Measurements from ENCODE around the gene RCOR1.
"Not testable (repeated sequence)": the region's sequence is repeated elsewhere in the genome, so short reads cannot be mapped to it uniquely, and the experiment has no call there.

The RCOR1 gene

DNA sequence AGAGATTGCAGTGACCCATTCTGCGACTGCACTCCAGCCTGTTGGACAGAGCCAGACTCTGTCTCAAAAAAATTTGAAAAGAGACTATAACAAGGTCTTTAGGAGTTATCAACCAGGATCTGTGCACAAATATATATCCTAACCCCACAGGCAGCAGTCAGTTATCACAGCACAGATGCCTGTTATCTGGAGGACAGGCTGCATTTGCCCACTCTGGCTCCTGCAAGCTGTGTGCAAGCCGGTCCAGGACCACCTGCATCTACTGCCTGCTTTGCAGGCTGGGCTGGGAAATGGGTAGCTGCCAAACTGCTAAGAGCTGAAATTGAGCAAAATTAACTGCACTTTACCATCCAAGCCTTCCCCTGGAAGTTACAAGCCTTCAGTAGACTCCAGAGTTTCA, 21.4 kb upstream of the RCOR1 start:
- H4K20me1 ChIP-seq (ENCODE audit: insufficient read depth), result no peaks in the 10 kb centered on the region
- H2AFZ ChIP-seq (ENCODE audit: low read depth), result no peak overlapping the region
- TF ChIP-seq CTCF (conservative IDR thresholded peaks at IDR 0.05; ENCODE audit: low read depth, low read length), result no peak

DNA sequence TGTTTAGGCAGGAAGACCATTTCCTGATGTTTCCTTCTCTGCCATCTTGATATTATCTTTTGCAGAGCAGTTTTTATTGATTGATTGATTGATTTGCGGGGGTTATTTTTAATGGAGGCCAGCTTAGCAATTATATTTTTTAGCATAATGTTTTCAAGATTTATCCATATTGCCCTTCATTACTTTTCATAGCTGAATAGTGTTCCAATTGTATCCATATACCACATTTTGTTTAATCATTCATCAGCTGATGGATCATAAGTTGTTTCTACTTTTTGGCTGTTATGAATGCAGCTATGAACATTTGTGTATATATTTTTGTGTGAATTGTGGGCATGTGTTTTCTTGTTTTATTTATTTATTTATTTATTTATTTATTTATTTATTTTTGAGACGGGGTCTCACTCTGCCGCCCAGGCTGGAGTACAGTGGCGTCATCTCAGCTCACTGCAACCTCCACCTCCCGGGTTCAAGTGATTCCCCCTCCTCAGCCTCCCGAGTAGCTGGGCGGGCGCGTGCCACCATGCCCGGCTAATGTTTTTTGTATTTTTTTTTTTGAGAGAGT, 20.9 kb upstream of the RCOR1 start:
- H3K9ac ChIP-seq, result no peak overlapping the region
- H3K4me1 ChIP-seq (ENCODE audit: low read depth, poor library complexity, severe bottlenecking), result no peaks in the 10 kb centered on the region
- no peak for TF ChIP-seq CTCF (conservative IDR thresholded peaks at IDR 0.05; ENCODE audit: low read depth, low read length)
- no peaks in the 10 kb centered on the region for H3K79me2 ChIP-seq (ENCODE audit: insufficient read depth, low read depth)
- no peaks in the 10 kb centered on the region for H4K20me1 ChIP-seq (ENCODE audit: insufficient read depth)
- no peak overlapping the region for H3K4me2 ChIP-seq
- H2AFZ ChIP-seq (ENCODE audit: low read depth), result no peak overlapping the region
- H3K4me3 ChIP-seq (IDR thresholded peaks at IDR 0.05; ENCODE audit: insufficient read depth, low read depth, low read length), result no peak overlapping the region
- H3K27ac ChIP-seq, result no peak overlapping the region
- no peaks in the 10 kb centered on the region for H3K27me3 ChIP-seq (ENCODE audit: insufficient read depth, low read depth)
- no peaks in the 10 kb centered on the region for H3K36me3 ChIP-seq (ENCODE audit: insufficient read depth)

More for the DNA sequence above, 21.4 kb upstream of the RCOR1 start:
- no peak overlapping the region for H3K27ac ChIP-seq
- H3K4me3 ChIP-seq (IDR thresholded peaks at IDR 0.05; ENCODE audit: insufficient read depth, low read depth, low read length), result no peak overlapping the region
- no peaks in the 10 kb centered on the region for H3K27me3 ChIP-seq (ENCODE audit: insufficient read depth, low read depth)
- H3K4me1 ChIP-seq (ENCODE audit: low read depth, poor library complexity, severe bottlenecking), result no peaks in the 10 kb centered on the region
- no peak overlapping the region for H3K4me2 ChIP-seq
- H3K79me2 ChIP-seq (ENCODE audit: insufficient read depth, low read depth), result no peaks in the 10 kb centered on the region
- no peaks in the 10 kb centered on the region for H3K36me3 ChIP-seq (ENCODE audit: insufficient read depth)
- no peak overlapping the region for H3K9ac ChIP-seq

GRCh38 chr14:102573161-102573560, 19.3 kb upstream of the RCOR1 start:
- not testable (repeated sequence) for H3K27ac ChIP-seq; H3K9ac ChIP-seq; H3K4me1 ChIP-seq (ENCODE audit: low read depth, poor library complexity, severe bottlenecking); H3K36me3 ChIP-seq (ENCODE audit: insufficient read depth); H3K27me3 ChIP-seq (ENCODE audit: insufficient read depth, low read depth); H3K4me3 ChIP-seq (IDR thresholded peaks at IDR 0.05; ENCODE audit: insufficient read depth, low read depth, low read length); H2AFZ ChIP-seq (ENCODE audit: low read depth); H4K20me1 ChIP-seq (ENCODE audit: insufficient read depth); H3K79me2 ChIP-seq (ENCODE audit: insufficient read depth, low read depth); H3K4me2 ChIP-seq

- Histone ChIP-seq H3K27me3 (ENCODE audit: insufficient read depth, low read depth) (no peaks in the 10 kb centered on the region), H3K4me1 (ENCODE audit: low read depth, poor library complexity, severe bottlenecking) (no peaks in the 10 kb centered on the region), H4K20me1 (ENCODE audit: insufficient read depth) (no peaks in the 10 kb centered on the region), H2AFZ (ENCODE audit: low read depth) (no peak overlapping the region), H3K79me2 (ENCODE audit: insufficient read depth, low read depth) (no peaks in the 10 kb centered on the region), H3K27ac (no peak overlapping the region), H3K36me3 (ENCODE audit: insufficient read depth) (no peaks in the 10 kb centered on the region), H3K9ac (no peak overlapping the region), H3K4me2 (no peak overlapping the region), H3K4me3 (IDR thresholded peaks at IDR 0.05; ENCODE audit: insufficient read depth, low read depth, low read length) (no peak overlapping the region)
- TF ChIP-seq CTCF (conservative IDR thresholded peaks at IDR 0.05; ENCODE audit: low read depth, low read length), result no peak
Observed at GRCh38 chr14:102573591-102574046, 18.8 kb upstream of the RCOR1 start.

- Histone ChIP-seq H3K4me3 (IDR thresholded peaks at IDR 0.05; ENCODE audit: insufficient read depth, low read depth, low read length) (no peak overlapping the region), H3K4me2 (no peak overlapping the region), H3K36me3 (ENCODE audit: insufficient read depth) (no peaks in the 10 kb centered on the region), H3K79me2 (ENCODE audit: insufficient read depth, low read depth) (no peaks in the 10 kb centered on the region), H3K27ac (no peak overlapping the region), H2AFZ (ENCODE audit: low read depth) (no peak overlapping the region), H3K27me3 (ENCODE audit: insufficient read depth, low read depth) (no peaks in the 10 kb centered on the region), H4K20me1 (ENCODE audit: insufficient read depth) (no peaks in the 10 kb centered on the region), H3K4me1 (ENCODE audit: low read depth, poor library complexity, severe bottlenecking) (no peaks in the 10 kb centered on the region), H3K9ac (no peak overlapping the region)
- no peak for TF ChIP-seq CTCF (conservative IDR thresholded peaks at IDR 0.05; ENCODE audit: low read depth, low read length)
Observed at GRCh38 chr14:102574281-102575159, 17.9 kb upstream of the RCOR1 start.

Data from KMS-11 (cell line).